B cell (primary cell): ENCODE data around the gene ARHGAP15. TPM values are rescaled to one million over a fixed set of nuclear protein-coding genes. Genes with fewer than 3 reads are reported as not detected.

ENCODE experiments used
- ATAC-seq: fragments of 200-7000 bp; cut with Tn5 transposase; one replicate; pipeline ENCODE4 v1.10.0; 2021; ENCODE audit warnings: low read depth, mild to moderate bottlenecking, moderate number of reproducible peaks, moderate library complexity
- CTCF ChIA-PET: fragments of 350-600 bp; sonication (Branson Sonifier 250); formaldehyde crosslinking; loops from one replicate; lab custom pipeline; 2021; ENCODE audit warnings: antibody characterized with exemption, inconsistent platforms; lab: Charles Lee
- POLR2A ChIA-PET: fragments of 350-600 bp; sonication (Branson Sonifier 250); formaldehyde crosslinking; loops from one replicate; lab custom pipeline; 2021; ENCODE audit warnings: antibody characterized with exemption; lab: Charles Lee
- DNase-seq: peaks from one replicate; pipeline ENCODE4 v3.0.0; 2013
- H2AFZ ChIP-seq: 2 replicates; pipeline ENCODE4 v1.6.1; 2012; ENCODE audit warnings: mild to moderate bottlenecking, low read depth, low read length; ENCODE audit not compliant: insufficient read depth, poor library complexity, severe bottlenecking
- H3K27ac ChIP-seq, 2 donors: 1 replicate in 1 of 2; 2 replicates in 1 of 2; pipeline ENCODE4 v1.5.1; 2012 to 2013; ENCODE audit warnings: low read length in 2 of 2, mild to moderate bottlenecking in 2 of 2, moderate library complexity in 1 of 2
- H3K27me3 ChIP-seq, 4 experiments: fragments of 200-600 bp in 1 of 4; sonication (generic) in 1 of 4; replicated peaks in 1 of 4; 1 replicate in 2 of 4; 2 replicates in 2 of 4; pipeline versions ENCODE4 v1.6.1 to v1.7.0; 2013 to 2016; ENCODE audit warnings: low read length in 3 of 4, mild to moderate bottlenecking in 2 of 4, mixed read lengths in 1 of 4, moderate library complexity in 1 of 4; ENCODE audit not compliant: insufficient read depth in 4 of 4, control insufficient read depth in 3 of 4; ENCODE audit errors: control extremely low read depth in 1 of 4
- H3K36me3 ChIP-seq, 2 experiments: replicated peaks in 1 of 2; 1 replicate in 1 of 2; 2 replicates in 1 of 2; pipeline versions ENCODE4 v1.6.1 to v1.7.1; 2013; ENCODE audit warnings: low read length in 1 of 2; ENCODE audit not compliant: insufficient read depth in 2 of 2, control insufficient read depth in 1 of 2; ENCODE audit errors: control extremely low read depth in 1 of 2, extremely low read depth in 1 of 2
- H3K4me1 ChIP-seq, 2 donors: fragments of 200-600 bp in 1 of 2; sonication (generic) in 1 of 2; 1 replicate in 1 of 2; 2 replicates in 1 of 2; pipeline versions ENCODE4 v1.5.1 to v1.6.1; 2013 to 2017; ENCODE audit warnings: low read length in 2 of 2; ENCODE audit not compliant: control insufficient read depth in 2 of 2, insufficient read depth in 2 of 2
- H3K4me2 ChIP-seq: replicated peaks from 2 replicates; pipeline ENCODE3; 2012; ENCODE audit warnings: mild to moderate bottlenecking, low read depth, low read length; ENCODE audit not compliant: poor library complexity, severe bottlenecking
- H3K4me3 ChIP-seq, 5 experiments: fragments of 200-600 bp in 1 of 5; sonication (generic) in 1 of 5; 1 replicate in 3 of 5; 2 replicates in 2 of 5; pipeline versions ENCODE4 v1.5.1 to v1.7.0; 2011 to 2016; ENCODE audit warnings: low read length in 4 of 5, mild to moderate bottlenecking in 4 of 5, low read depth in 2 of 5, control low read depth in 1 of 5, moderate library complexity in 1 of 5; ENCODE audit not compliant: insufficient read depth in 1 of 5; ENCODE audit errors: control extremely low read depth in 1 of 5, extremely low read depth in 1 of 5
- H3K79me2 ChIP-seq: fragments of 200-600 bp; sonication (generic); one replicate; pipeline ENCODE4 v1.6.0; 2016; ENCODE audit warnings: low read length; ENCODE audit not compliant: control insufficient read depth, insufficient read depth
- H3K9ac ChIP-seq: fragments of 200-600 bp; sonication (generic); 2 replicates; pipeline ENCODE4 v1.6.1; 2017; ENCODE audit warnings: mild to moderate bottlenecking, low read length, moderate library complexity
- H3K9me3 ChIP-seq, 3 donors: one replicate each; pipeline versions ENCODE4 v1.6.1 to v1.7.1; 2013; ENCODE audit warnings: low read length in 2 of 3; ENCODE audit not compliant: control insufficient read depth in 2 of 3, insufficient read depth in 1 of 3; ENCODE audit errors: control extremely low read depth in 1 of 3
- H4K20me1 ChIP-seq: 2 replicates; pipeline ENCODE4 v1.6.0; 2012; ENCODE audit warnings: mild to moderate bottlenecking, low read length; ENCODE audit not compliant: insufficient read depth, control insufficient read depth, poor library complexity, severe bottlenecking
- H3K27ac Mint-ChIP-seq: one replicate; pipeline ENCODE4 v1.8.0; 2021; ENCODE audit warnings: mixed read lengths
- H3K27me3 Mint-ChIP-seq: one replicate; pipeline ENCODE4 v1.8.0; 2021; ENCODE audit warnings: mixed read lengths
- H3K4me1 Mint-ChIP-seq: one replicate; pipeline ENCODE4 v1.8.0; 2021; ENCODE audit warnings: mixed read lengths
- H3K4me3 Mint-ChIP-seq: one replicate; pipeline ENCODE4 v1.8.0; 2021; ENCODE audit warnings: mixed read lengths
- H3K9me3 Mint-ChIP-seq: one replicate; pipeline ENCODE4 v1.8.0; 2022; ENCODE audit warnings: mixed read lengths; ENCODE audit not compliant: insufficient read depth
- CTCF ChIP-seq: fragments of 200-600 bp; IDR thresholded peaks from one replicate; pipeline ENCODE4 v1.8.0; 2022; ENCODE audit warnings: antibody characterized with exemption, mild to moderate bottlenecking
- EZH2 ChIP-seq: IDR thresholded peaks from 2 replicates; pipeline ENCODE4 v1.6.1; 2012; ENCODE audit warnings: borderline replicate concordance, low read depth, mild to moderate bottlenecking, moderate library complexity, low read length; ENCODE audit not compliant: insufficient read depth, poor library complexity, severe bottlenecking
- WGBS: methylation state at CpG from one replicate; pipeline ENCODE4 v1.1.5; 2013; ENCODE audit warnings: missing lambda C conversion rate; ENCODE audit not compliant: insufficient coverage; 5-methylcytosine and 5-hydroxymethylcytosine counted together
- intact Hi-C: fragments of 100-400 bp; cut with micrococcal nuclease; formaldehyde crosslinking; loops from one replicate; pipeline ENCODE4 v1.10.0; 2022
- polyA plus RNA-seq: library from polyadenylated mRNA; depleted of rRNA; stranded (reverse); fragments of >200 nt; gene quantifications from 2 replicates; pipeline ENCODE4 v1.2.3, GENCODE V29; 2012
- total RNA-seq, 2 donors: library from RNA; stranded (reverse); fragments of 120-200 nt in 1 of 2; gene quantifications; 1 replicate in 1 of 2; 2 replicates in 1 of 2; pipeline versions ENCODE4 v1.2.3 to v1.2.4, GENCODE V29; 2013 to 2022

Gene ARHGAP15
- total and polyA plus RNA-seq, 2 donors (not counting 1 experiment from before 2014, with no cell fraction given): 58.6 to 187 TPM

- TF ChIP-seq CTCF: no peak
- TF ChIP-seq EZH2: no peak
- ATAC-seq (no peak), DNase-seq (no peak)
- Histone ChIP-seq H4K20me1 (peaks cover 4% of the 10 kb centered on the region), H3K36me3 (peaks cover 3 to 12% of the 10 kb centered on the region in 2 experiments), H3K79me2 (no peaks in the 10 kb centered on the region), H3K9me3 (no peaks in the 10 kb centered on the region), H3K27ac (no peak overlapping the region), H3K4me1 (no peaks in the 10 kb centered on the region), H3K27me3 (no peaks in the 10 kb centered on the region), H3K4me2 (no peak overlapping the region), H2AFZ (no peak overlapping the region), H3K4me3 (no peak overlapping the region), H3K9ac (no peak overlapping the region)
- Mint-ChIP-seq H3K27ac (no peak overlapping the region), H3K4me3 (no peak overlapping the region), H3K4me1 (peaks cover 4% of the 10 kb centered on the region), H3K9me3 (no peaks in the 10 kb centered on the region), H3K27me3 (no peaks in the 10 kb centered on the region)
- WGBS: 90% methylated on average over 2 of the region's 5 CpGs
- ChIA-PET POLR2A (no interaction called here), CTCF (interaction anchor here (0.7 kb wide), 1 partner anchor 1408 kb away, joined by 5 read pairs; no protein-coding TSS in a partner anchor)
- intact Hi-C loops: no loop called here
Observed at GRCh38 chr2:143679617-143680016, 550.4 kb downstream of the ARHGAP15 start.

- peak overlapping the region; percentile 7 for H3K27ac Mint-ChIP-seq
- intact Hi-C loops: no loop called here
- no peak for ATAC-seq
Observed at GRCh38 chr2:143680885-143681405, 551.7 kb downstream of the ARHGAP15 start.

More at GRCh38 chr2:143680885-143681405, 551.7 kb downstream of the ARHGAP15 start:
- Histone ChIP-seq H2AFZ (no peak overlapping the region), H3K27me3 (no peaks in the 10 kb centered on the region), H3K27ac (no peak overlapping the region), H4K20me1 (peaks cover 4% of the 10 kb centered on the region), H3K36me3 (peaks cover 3 to 7% of the 10 kb centered on the region in 2 experiments), H3K9ac (no peak overlapping the region), H3K4me2 (no peak overlapping the region), H3K4me3 (no peak overlapping the region), H3K4me1 (no peaks in the 10 kb centered on the region), H3K79me2 (no peaks in the 10 kb centered on the region), H3K9me3 (no peaks in the 10 kb centered on the region)
- TF ChIP-seq EZH2 (no peak), CTCF (no peak)
- no peak overlapping the region for H3K4me3 Mint-ChIP-seq
- WGBS: 100% methylated on average over 1 of the region's 3 CpGs
- no peaks in the 10 kb centered on the region for H3K27me3 Mint-ChIP-seq
- H3K4me1 Mint-ChIP-seq: peaks cover 4% of the 10 kb centered on the region
- no peak for DNase-seq
- ChIA-PET CTCF (no interaction called here), POLR2A (no interaction called here)
- no peaks in the 10 kb centered on the region for H3K9me3 Mint-ChIP-seq
